Mononuclear cell (primary cell): Measurements from ENCODE around the gene HTR2A. TPM values are rescaled to one million over a fixed set of nuclear protein-coding genes. Genes with fewer than 3 reads are reported as not detected.
"Not testable (repeated sequence)": the region's sequence is repeated elsewhere in the genome, so short reads cannot be mapped to it uniquely, and the experiment has no call there.

Experiments used
- H3K27me3 ChIP-seq: 2 replicates; pipeline ENCODE4 v1.6.0; 2011; ENCODE audit warnings: low read length, control low read depth; ENCODE audit not compliant: insufficient read depth
- H3K4me1 ChIP-seq: 2 replicates; pipeline ENCODE4 v1.5.1; 2011; ENCODE audit warnings: mild to moderate bottlenecking, low read length, control low read depth; ENCODE audit not compliant: insufficient read depth
- H3K4me3 ChIP-seq: 2 replicates; pipeline ENCODE4 v1.5.1; 2011; ENCODE audit warnings: mild to moderate bottlenecking, low read length, moderate library complexity
- H3K9me3 ChIP-seq: 2 replicates; pipeline ENCODE4 v1.5.1; 2011; ENCODE audit warnings: low read depth, mild to moderate bottlenecking, control low read depth, low read length
- total RNA-seq: library from RNA; depleted of rRNA; stranded (reverse); fragments of >200 nt; gene quantifications from one replicate; pipeline ENCODE4 v1.2.3, GENCODE V29; 2012

HTR2A gene
- total RNA-seq, 1 donor, result 0.10 TPM

GRCh38 chr13:46804921-46805320 lies 91.9 kb downstream of the HTR2A start:
- not testable (repeated sequence) for H3K4me3 ChIP-seq, H3K27me3 ChIP-seq, H3K4me1 ChIP-seq, H3K9me3 ChIP-seq

GRCh38 chr13:46804391-46804815 lies 92.5 kb downstream of the HTR2A start:
- Histone ChIP-seq H3K4me3 (no peak overlapping the region), H3K9me3 (no peaks in the 10 kb centered on the region), H3K4me1 (no peaks in the 10 kb centered on the region), H3K27me3 (no peaks in the 10 kb centered on the region)

- Histone ChIP-seq H3K4me1 (no peaks in the 10 kb centered on the region), H3K27me3 (no peaks in the 10 kb centered on the region), H3K4me3 (no peak overlapping the region), H3K9me3 (no peaks in the 10 kb centered on the region)
Observed at GRCh38 chr13:46803586-46803985, 93.3 kb downstream of the HTR2A start.

GRCh38 chr13:46801858-46802257 lies 95.0 kb downstream of the HTR2A start:
- Histone ChIP-seq H3K4me1 (peaks cover 9% of the 10 kb centered on the region), H3K27me3 (no peaks in the 10 kb centered on the region), H3K4me3 (no peak overlapping the region), H3K9me3 (no peaks in the 10 kb centered on the region)

DNA sequence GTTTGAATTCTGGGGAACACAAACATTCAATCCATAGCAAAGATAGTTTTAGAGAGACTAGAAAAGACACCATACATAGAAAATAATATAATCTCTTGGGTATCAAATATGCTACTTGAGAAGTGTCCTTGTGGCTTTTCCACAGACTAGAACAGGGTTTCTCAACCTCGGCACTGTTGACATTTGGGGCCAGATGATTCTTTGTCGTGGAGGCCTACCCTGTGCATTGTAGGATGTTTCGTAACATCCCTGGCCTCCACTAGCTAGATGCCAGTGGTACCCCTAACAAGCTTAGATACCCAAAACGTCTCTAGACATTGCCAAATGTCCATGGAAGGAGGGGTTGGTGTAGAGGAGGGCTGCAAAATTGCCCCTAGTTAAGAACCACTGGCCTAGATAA lies 97.7 kb downstream of the HTR2A start:
- Histone ChIP-seq H3K4me1 (peaks cover 26% of the 10 kb centered on the region), H3K9me3 (no peaks in the 10 kb centered on the region), H3K27me3 (no peaks in the 10 kb centered on the region), H3K4me3 (no peak overlapping the region)

GRCh38 chr13:46797501-46798237 lies 99.2 kb downstream of the HTR2A start:
- Histone ChIP-seq H3K4me1 (peaks cover 26% of the 10 kb centered on the region), H3K4me3 (peak overlapping the region; percentile 88), H3K9me3 (no peaks in the 10 kb centered on the region), H3K27me3 (no peaks in the 10 kb centered on the region)

DNA sequence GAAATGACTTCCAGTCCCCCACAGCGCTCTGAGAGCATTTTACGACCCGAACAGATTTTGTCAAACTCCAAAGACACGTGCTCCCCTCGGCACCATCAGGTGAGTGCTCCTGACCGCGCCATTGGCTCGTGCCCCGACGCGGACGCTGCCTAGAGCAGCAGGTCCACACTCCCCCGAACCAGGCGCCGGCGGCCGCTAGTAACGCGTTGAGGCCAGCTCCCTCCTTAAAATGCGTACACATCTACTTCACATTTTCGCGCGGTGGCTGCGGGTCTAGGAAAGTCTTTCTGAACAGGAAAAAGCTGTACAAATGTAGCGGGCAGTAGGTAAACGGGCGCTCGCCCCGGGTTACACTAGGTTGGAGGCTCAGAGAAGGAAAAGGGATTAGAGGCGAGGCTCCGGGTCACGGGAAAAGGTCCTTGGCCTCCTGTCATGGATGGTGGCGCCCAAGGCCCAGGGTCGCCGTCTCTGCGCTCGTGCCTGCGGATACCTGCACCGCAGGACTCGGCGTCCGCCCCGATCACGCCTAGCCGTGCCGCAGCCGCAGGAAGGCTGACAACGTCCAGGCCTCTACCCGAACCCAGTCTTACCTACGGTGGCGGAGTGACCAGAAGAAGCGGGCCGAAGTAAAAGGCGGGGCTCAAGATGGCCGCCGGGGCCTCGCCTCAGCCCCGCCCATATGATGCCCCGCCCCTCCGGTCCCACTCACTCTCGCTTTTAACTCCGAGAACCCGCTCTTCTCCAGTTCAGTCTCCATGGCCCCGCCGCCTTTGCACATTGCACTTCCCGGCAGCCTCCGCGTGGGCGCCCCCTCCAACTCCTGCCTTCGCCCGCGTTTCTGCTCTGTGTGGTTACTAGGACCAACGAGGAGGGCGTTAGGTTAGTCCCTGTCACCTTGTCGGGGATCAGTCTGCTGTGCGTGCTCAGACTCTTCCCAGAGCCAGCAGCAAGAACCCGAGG lies 100.1 kb downstream of the HTR2A start, which contains the start of gene ESD:
TSS of gene ESD (minus strand) at position 647 of the 960 bp plus-strand sequence. CDS start 5,748 bp downstream, outside the sequence.
- Histone ChIP-seq H3K27me3 (no peaks in the 10 kb centered on the region), H3K9me3 (no peaks in the 10 kb centered on the region), H3K4me3 (peak within 1 kb of the TSS; percentile 88), H3K4me1 (peaks cover 26% of the 10 kb centered on the region)

DNA sequence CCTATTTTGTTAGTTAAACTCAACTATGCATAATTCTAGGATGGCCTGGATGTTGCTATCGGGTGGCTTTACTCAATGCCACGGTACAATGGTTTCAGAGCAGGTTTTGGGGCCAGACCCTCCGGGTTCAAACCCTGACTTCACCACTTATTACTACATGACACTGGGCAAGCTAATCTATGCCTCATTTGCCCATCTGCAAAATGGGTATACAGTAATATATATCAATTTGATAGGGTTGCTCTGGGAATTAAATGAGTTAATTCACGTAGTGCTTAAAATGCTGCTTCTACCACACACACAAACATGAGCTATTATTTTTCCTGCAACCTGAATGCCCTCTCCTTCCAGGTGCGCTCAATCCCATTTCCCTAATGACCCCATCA lies 100.7 kb downstream of the HTR2A start:
- Histone ChIP-seq H3K27me3 (no peaks in the 10 kb centered on the region), H3K9me3 (no peaks in the 10 kb centered on the region), H3K4me3 (peak overlapping the region; percentile 88), H3K4me1 (peaks cover 26% of the 10 kb centered on the region)

DNA sequence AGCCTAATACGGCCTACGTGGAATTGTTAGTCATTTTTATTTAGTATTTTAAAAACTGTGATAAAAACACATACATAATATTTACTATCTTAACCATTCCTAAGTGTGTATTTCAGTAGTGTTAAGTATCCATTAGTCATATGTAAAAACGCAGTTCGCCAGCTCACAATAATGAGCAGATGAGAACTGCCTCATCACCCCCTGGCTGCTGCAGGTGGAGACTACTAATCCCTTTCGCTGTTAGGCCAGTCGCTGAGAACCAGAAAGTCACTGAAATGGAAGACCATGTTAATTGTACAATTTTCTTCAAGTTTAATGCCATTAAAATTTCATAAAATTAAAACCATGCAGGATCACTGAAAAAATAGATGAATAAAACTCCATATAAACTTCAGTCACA lies 101.5 kb downstream of the HTR2A start:
- H3K4me3 ChIP-seq, result no peak overlapping the region

GRCh38 chr13:46783504-46783903 lies 113.3 kb downstream of the HTR2A start:
- Histone ChIP-seq H3K9me3 (no peaks in the 10 kb centered on the region), H3K4me1 (no peaks in the 10 kb centered on the region), H3K27me3 (no peaks in the 10 kb centered on the region), H3K4me3 (no peak overlapping the region)

More for the DNA sequence above, 101.5 kb downstream of the HTR2A start:
- Histone ChIP-seq H3K9me3 (no peaks in the 10 kb centered on the region), H3K4me1 (peaks cover 26% of the 10 kb centered on the region), H3K27me3 (no peaks in the 10 kb centered on the region)

GRCh38 chr13:46782691-46783090 lies 114.2 kb downstream of the HTR2A start:
- H3K9me3 ChIP-seq, result no peaks in the 10 kb centered on the region
- no peaks in the 10 kb centered on the region for H3K27me3 ChIP-seq
- no peaks in the 10 kb centered on the region for H3K4me1 ChIP-seq
- H3K4me3 ChIP-seq, result no peak overlapping the region

DNA sequence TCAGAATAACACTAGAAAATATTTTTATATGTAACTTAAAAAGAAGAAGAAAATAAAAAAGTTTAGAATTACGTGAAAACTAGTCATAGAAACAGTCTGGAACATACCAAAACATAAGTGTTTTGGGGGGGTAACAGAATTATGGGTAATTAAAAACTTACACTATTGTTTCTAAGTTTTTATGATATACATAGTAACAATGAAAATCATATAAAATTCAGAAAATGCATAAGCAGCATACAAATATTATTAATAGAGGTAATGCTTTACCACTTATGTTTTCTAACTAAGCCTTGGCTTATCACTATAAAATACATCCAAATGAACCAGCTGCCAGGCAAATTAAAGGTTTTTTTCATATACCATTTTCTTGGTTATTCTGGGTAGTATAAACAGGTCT lies 114.8 kb downstream of the HTR2A start:
- Histone ChIP-seq H3K9me3 (no peaks in the 10 kb centered on the region), H3K27me3 (no peaks in the 10 kb centered on the region), H3K4me3 (no peak overlapping the region), H3K4me1 (no peaks in the 10 kb centered on the region)
